Natural killer cell (primary cell): Measurements from ENCODE around the gene ATP2A1. TPM values are rescaled to one million over a fixed set of nuclear protein-coding genes. Genes with fewer than 3 reads are reported as not detected.
A peak's percentile ranks its signal among the peaks of the same experiment; 100 is the strongest.

Source experiments
- ATAC-seq, 3 donors: fragments of 150-1000 bp in 2 of 3; fragments of 200-7000 bp in 1 of 3; cut with Tn5 transposase; 1 replicate in 1 of 3; 2 replicates in 2 of 3; pipeline ENCODE4 v1.10.0; 2021; ENCODE audit warnings: mild to moderate bottlenecking in 2 of 3, moderate library complexity in 2 of 3
- DNase-seq, 2 donors: peaks; one replicate each; pipeline versions ENCODE4 v3.0.0 to v3.0.0-alpha.2; 2013 to 2021; ENCODE audit warnings: mixed read lengths in 1 of 2
- H3K27ac ChIP-seq: one replicate; pipeline ENCODE4 v1.5.1; 2013; ENCODE audit warnings: mild to moderate bottlenecking, low read length
- H3K27me3 ChIP-seq: one replicate; pipeline ENCODE4 v1.6.1; 2013; ENCODE audit warnings: low read length; ENCODE audit not compliant: control insufficient read depth, insufficient read depth
- H3K36me3 ChIP-seq: one replicate; pipeline ENCODE4 v1.6.1; 2013; ENCODE audit warnings: low read length; ENCODE audit not compliant: control insufficient read depth, insufficient read depth
- H3K4me1 ChIP-seq: one replicate; pipeline ENCODE4 v1.6.1; 2013; ENCODE audit warnings: low read length; ENCODE audit not compliant: control insufficient read depth, insufficient read depth
- H3K4me3 ChIP-seq: one replicate; pipeline ENCODE4 v1.5.1; 2013; ENCODE audit warnings: low read length
- H3K9me3 ChIP-seq: one replicate; pipeline ENCODE4 v1.6.1; 2013; ENCODE audit warnings: low read length; ENCODE audit not compliant: control insufficient read depth, insufficient read depth
- H3K27ac Mint-ChIP-seq, 2 donors: one replicate each; pipeline ENCODE4 v1.8.0; 2022; ENCODE audit warnings: mild to moderate bottlenecking in 2 of 2, mixed read lengths in 2 of 2, moderate library complexity in 1 of 2
- H3K27me3 Mint-ChIP-seq, 2 donors: one replicate each; pipeline ENCODE4 v1.8.0; 2022; ENCODE audit warnings: low read depth in 2 of 2, mixed read lengths in 2 of 2
- H3K36me3 Mint-ChIP-seq: one replicate; pipeline ENCODE4 v1.8.0; 2022; ENCODE audit warnings: mixed read lengths
- H3K4me1 Mint-ChIP-seq, 2 donors: one replicate each; pipeline ENCODE4 v1.8.0; 2022; ENCODE audit warnings: mixed read lengths in 2 of 2
- H3K4me3 Mint-ChIP-seq: one replicate; pipeline ENCODE4 v1.8.0; 2022; ENCODE audit warnings: mild to moderate bottlenecking, moderate library complexity, mixed read lengths
- H3K9me3 Mint-ChIP-seq, 2 donors: one replicate each; pipeline ENCODE4 v1.8.0; 2022; ENCODE audit warnings: mixed read lengths in 2 of 2
- WGBS: methylation state at CpG from one replicate; pipeline ENCODE4 v1.1.7; 2013; ENCODE audit warnings: missing lambda C conversion rate; ENCODE audit not compliant: insufficient coverage; 5-methylcytosine and 5-hydroxymethylcytosine counted together
- intact Hi-C: fragments of 100-400 bp; cut with micrococcal nuclease; formaldehyde crosslinking; loops from one replicate; pipeline ENCODE4 v1.14.2; 2022
- total RNA-seq, 4 donors: library from RNA; stranded (reverse); fragments of 120-200 nt in 1 of 4; gene quantifications; one replicate each; pipeline versions ENCODE4 v1.2.3 to v1.2.4, GENCODE V29; 2013 to 2022
- TF ChIP-seq, protein P1 (sequence below): fragments of 200-600 bp; IDR thresholded peaks from one replicate; pipeline ENCODE4 v1.8.0; 2022; ENCODE audit warnings: antibody characterized with exemption

The ATP2A1 gene
- total RNA-seq, 3 donors from 2014 or later (not counting 1 experiment from before 2014, with no cell fraction given): 0.75 to 2.5 (median 1.3) TPM

- no peak overlapping the region for H3K4me3 ChIP-seq
- Mint-ChIP-seq H3K4me3 (no peak overlapping the region), H3K9me3 (no peaks in the 10 kb centered on the region), H3K27ac (peak overlapping the region in 1 of 2 donors; percentile 14), H3K27me3 (no peaks in the 10 kb centered on the region), H3K36me3 (peaks cover 9% of the 10 kb centered on the region), H3K4me1 (peaks cover 0 to 5% of the 10 kb centered on the region in 2 donors)
- intact Hi-C loops: no loop called here
- ATAC-seq: no peak
- DNase-seq: no peak
- peaks cover 46% of the 10 kb centered on the region for H3K36me3 ChIP-seq
- H3K27ac ChIP-seq: no peak overlapping the region
- TF ChIP-seq, protein P1, sequence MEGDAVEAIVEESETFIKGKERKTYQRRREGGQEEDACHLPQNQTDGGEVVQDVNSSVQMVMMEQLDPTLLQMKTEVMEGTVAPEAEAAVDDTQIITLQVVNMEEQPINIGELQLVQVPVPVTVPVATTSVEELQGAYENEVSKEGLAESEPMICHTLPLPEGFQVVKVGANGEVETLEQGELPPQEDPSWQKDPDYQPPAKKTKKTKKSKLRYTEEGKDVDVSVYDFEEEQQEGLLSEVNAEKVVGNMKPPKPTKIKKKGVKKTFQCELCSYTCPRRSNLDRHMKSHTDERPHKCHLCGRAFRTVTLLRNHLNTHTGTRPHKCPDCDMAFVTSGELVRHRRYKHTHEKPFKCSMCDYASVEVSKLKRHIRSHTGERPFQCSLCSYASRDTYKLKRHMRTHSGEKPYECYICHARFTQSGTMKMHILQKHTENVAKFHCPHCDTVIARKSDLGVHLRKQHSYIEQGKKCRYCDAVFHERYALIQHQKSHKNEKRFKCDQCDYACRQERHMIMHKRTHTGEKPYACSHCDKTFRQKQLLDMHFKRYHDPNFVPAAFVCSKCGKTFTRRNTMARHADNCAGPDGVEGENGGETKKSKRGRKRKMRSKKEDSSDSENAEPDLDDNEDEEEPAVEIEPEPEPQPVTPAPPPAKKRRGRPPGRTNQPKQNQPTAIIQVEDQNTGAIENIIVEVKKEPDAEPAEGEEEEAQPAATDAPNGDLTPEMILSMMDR: no peak
- no peaks in the 10 kb centered on the region for H3K27me3 ChIP-seq
- WGBS: 94% methylated on average over 12 of the region's 12 CpGs
- H3K4me1 ChIP-seq: no peaks in the 10 kb centered on the region
- no peaks in the 10 kb centered on the region for H3K9me3 ChIP-seq
These were observed 34.3 kb downstream of the ATP2A1 start for GRCh38 chr16:28912558-28912957.

GRCh38 chr16:28913946-28914724, 35.8 kb downstream of the ATP2A1 start:
- Histone ChIP-seq H3K27me3 (no peaks in the 10 kb centered on the region), H3K4me3 (no peak overlapping the region), H3K27ac (no peak overlapping the region), H3K36me3 (peaks cover 41% of the 10 kb centered on the region), H3K9me3 (no peaks in the 10 kb centered on the region), H3K4me1 (no peaks in the 10 kb centered on the region)
- H3K4me3 Mint-ChIP-seq: no peak overlapping the region
- intact Hi-C loops: no loop called here
- DNase-seq: no peak
- H3K36me3 Mint-ChIP-seq: peaks cover 9% of the 10 kb centered on the region
- no peak overlapping the region for H3K27ac Mint-ChIP-seq
- 96% methylated on average over 27 of the region's 29 CpGs for WGBS
- TF ChIP-seq, protein P1: no peak
- no peak for ATAC-seq
- H3K27me3 Mint-ChIP-seq: no peaks in the 10 kb centered on the region
- H3K9me3 Mint-ChIP-seq: no peaks in the 10 kb centered on the region
- peaks cover 0 to 5% of the 10 kb centered on the region in 2 donors for H3K4me1 Mint-ChIP-seq

GRCh38 chr16:28915181-28915580, 36.9 kb downstream of the ATP2A1 start:
- Histone ChIP-seq H3K27ac (no peak overlapping the region), H3K9me3 (no peaks in the 10 kb centered on the region), H3K4me3 (no peak overlapping the region), H3K27me3 (no peaks in the 10 kb centered on the region), H3K4me1 (no peaks in the 10 kb centered on the region), H3K36me3 (peaks cover 49% of the 10 kb centered on the region)
- Mint-ChIP-seq H3K36me3 (peaks cover 9% of the 10 kb centered on the region), H3K4me3 (no peak overlapping the region), H3K9me3 (no peaks in the 10 kb centered on the region), H3K27me3 (no peaks in the 10 kb centered on the region), H3K4me1 (peaks cover 0 to 5% of the 10 kb centered on the region in 2 donors), H3K27ac (no peak overlapping the region)
- DNase-seq (no peak), ATAC-seq (no peak)
- TF ChIP-seq, protein P1: no peak
- intact Hi-C loops: no loop called here

DNA sequence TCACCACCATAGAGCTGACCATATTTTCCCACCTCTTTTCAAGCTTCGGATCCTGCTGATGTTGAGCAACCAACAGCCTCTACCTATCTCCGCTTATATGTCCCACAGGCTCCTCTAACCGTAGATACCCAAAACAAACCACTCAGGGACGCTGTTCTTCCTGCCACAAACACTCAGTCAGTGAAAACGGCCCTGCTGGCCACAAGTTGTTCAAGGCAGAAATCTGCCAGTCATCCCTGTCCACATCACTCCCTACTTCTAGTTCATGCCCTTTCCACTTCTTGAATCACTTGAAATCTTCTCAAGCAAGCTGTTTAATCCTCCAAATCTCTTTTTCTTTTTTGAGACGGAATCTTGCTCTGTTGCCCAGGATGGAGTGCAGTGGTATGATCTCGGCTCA, 38.8 kb downstream of the ATP2A1 start:
- peaks cover 6 to 11% of the 10 kb centered on the region in 2 donors for H3K4me1 Mint-ChIP-seq
- ATAC-seq: no peak

More for the DNA sequence above, 38.8 kb downstream of the ATP2A1 start:
- Histone ChIP-seq H3K27ac (no peak overlapping the region), H3K27me3 (no peaks in the 10 kb centered on the region), H3K4me3 (no peak overlapping the region), H3K9me3 (no peaks in the 10 kb centered on the region), H3K36me3 (peaks cover 48% of the 10 kb centered on the region), H3K4me1 (no peaks in the 10 kb centered on the region)
- Mint-ChIP-seq H3K4me3 (no peak overlapping the region), H3K9me3 (no peaks in the 10 kb centered on the region), H3K36me3 (peaks cover 9% of the 10 kb centered on the region), H3K27ac (peak overlapping the region in 1 of 2 donors; percentile 12), H3K27me3 (no peaks in the 10 kb centered on the region)
- WGBS: 86% methylated on average over 7 of the region's 7 CpGs
- TF ChIP-seq, protein P1: no peak
- intact Hi-C loops: no loop called here
- no peak for DNase-seq
